NCI-H187 (cell line): Measurements from ENCODE around the gene GAD1.

Experiments used
- DNase-seq, 2 experiments: peaks; one replicate each; lab custom pipeline; 2025; lab: John Stamatoyannopoulos, UW

The GAD1 gene

DNA sequence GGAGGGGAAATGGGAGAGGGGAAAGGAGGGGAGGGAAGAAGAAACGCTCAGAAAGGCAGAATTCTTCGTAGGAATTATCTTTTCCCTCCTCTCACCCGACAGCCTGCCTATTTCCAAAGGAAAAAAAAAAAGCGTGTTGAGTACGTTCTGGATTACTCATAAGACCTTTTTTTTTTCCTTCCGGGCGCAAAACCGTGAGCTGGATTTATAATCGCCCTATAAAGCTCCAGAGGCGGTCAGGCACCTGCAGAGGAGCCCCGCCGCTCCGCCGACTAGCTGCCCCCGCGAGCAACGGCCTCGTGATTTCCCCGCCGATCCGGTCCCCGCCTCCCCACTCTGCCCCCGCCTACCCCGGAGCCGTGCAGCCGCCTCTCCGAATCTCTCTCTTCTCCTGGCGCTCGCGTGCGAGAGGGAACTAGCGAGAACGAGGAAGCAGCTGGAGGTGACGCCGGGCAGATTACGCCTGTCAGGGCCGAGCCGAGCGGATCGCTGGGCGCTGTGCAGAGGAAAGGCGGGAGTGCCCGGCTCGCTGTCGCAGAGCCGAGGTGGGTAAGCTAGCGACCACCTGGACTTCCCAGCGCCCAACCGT lies at the start of gene GAD1:
Gene GAD1 (plus strand): TSS at position 384 of the 589 bp plus-strand sequence. CDS start 1,705 bp downstream, outside the sequence.
- peak; percentile 45 to 53 for DNase-seq

DNA sequence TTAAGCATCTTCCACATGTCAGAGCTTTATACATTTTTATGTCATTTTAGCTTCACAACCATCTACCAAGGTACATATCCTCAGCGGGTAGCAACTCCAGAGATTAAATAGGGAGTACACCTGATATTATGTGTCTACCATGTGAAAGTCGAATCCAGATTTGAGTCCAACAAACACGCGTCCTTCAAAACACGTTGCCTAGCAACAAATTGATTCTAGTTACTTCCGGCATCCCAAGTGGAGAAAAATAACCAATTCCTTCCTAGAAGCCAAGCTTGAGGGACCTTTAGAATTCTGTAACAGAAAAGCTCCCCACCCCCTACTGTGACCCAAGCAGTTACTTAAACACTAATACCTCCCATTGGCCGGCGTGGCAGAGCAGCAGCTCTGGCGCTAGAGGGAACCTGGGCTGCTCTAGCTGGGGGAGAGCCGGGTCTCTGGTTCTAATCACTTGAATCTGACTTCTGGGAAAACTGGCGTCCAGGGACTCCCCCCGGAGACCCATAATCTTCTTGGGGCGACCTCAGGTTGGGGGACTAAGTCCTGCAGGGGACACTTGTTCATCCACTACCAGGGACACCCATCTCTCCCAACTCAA lies 46.6 kb upstream of the GAD1 start, which contains the start of gene ERICH2:
Gene ERICH2 (plus strand): TSS at position 371 of the 598 bp plus-strand sequence. CDS start 304 bp downstream, outside the sequence.
- peak in 1 of 2 experiments; percentile 31 for DNase-seq

DNA sequence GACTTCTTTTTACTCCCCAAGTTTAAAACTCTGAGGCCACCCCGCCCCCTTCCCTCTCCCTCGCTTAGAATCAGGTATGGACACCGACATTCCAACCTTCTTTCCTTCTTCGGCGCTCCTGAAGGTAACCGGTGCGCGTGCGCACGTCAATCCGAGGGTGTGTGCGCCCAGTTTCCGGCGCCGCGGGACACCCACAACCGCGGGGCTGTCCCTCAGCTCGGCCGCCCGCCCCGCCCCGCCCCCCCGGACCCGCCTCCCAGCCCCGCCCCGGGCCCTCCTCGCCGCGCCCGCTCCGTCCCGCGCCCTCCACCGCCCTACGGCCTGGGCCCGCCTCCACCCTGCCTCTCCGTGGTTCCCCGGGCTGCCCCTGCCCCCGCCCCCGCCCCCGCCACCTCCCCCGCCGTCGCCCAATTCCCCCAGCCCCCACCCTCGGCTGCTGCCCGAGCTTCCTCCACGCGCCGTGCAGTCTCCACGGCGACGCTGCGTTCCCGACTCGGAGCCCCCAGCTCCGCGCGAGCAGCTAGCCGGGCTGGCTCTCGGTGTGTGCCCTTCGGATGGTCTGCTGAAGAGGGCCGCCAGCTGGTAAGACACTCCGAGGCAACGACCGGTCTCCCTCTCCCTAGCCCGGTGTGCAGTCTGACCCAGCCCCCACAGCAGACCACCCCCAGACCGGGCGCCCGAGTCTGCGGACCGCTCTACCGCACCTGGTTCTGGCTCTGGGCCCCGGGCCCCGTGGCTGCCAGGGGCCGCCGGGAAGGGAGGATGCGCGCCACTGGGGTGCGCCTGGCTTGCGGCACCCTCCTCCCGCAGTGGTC lies 45.9 kb upstream of the GAD1 start:
- peak; percentile 12 to 64 for DNase-seq

DNA sequence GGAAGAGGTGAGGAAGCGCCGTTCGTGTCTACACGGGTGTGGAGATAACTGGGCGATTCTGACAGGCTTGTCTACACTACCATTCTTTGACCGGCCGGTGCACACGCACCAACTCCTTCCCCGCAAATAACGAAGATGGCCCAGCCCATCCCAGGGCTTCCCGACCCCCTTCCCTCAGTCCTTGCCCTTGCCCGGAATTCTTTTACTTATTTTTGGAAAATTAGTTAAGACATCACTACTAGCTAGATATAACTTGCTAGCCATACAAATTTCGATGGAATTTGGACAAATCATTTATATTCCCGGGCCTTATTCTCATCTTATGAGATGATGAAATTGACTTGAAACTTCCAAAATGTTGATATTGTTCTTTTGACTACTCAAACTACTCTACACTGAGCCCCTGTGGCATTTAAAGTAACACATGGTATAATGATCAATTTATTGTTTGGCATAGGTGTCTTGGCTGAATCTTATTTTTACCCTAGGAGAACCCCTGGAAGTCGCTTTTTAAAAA lies 45.2 kb upstream of the GAD1 start:
- DNase-seq, result no peak

DNA sequence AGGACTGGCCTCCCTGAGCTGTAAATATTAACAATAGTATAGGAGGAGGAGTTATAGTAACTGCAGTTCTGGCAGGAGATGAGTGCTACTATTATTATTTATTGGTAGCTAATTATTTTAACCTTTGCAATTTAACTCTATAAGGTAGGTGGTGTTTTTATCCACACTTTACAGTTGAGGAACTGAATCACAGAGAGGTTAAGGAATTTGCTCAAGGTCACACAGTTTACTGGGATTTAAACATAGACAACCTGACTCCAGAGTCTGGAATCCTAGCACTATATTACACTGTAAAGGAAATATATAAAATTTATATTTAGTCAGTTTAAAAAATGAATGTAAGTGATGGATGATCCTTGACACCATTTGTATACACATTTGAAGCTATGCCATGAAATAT lies 44.4 kb upstream of the GAD1 start:
- DNase-seq, result no peak

DNA sequence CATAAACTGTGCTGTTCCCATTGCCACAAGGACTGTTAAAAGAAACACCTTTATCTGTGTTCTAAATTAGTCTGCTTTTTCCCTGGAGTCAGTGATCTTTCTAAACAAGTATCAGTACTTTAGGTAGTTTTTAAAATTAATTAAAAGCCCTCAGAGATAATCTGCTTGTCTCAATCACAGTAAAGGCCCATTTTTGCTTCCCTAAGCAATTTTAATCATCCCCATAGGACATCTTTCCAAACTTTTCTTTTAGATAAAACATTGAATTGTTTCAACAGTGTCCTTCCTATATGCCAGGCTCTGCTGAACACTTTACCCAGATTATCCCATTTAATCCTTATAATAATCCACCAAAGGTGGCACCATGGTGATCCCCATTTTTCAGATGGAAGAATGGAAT lies 42.6 kb upstream of the GAD1 start:
- DNase-seq, result no peak

DNA sequence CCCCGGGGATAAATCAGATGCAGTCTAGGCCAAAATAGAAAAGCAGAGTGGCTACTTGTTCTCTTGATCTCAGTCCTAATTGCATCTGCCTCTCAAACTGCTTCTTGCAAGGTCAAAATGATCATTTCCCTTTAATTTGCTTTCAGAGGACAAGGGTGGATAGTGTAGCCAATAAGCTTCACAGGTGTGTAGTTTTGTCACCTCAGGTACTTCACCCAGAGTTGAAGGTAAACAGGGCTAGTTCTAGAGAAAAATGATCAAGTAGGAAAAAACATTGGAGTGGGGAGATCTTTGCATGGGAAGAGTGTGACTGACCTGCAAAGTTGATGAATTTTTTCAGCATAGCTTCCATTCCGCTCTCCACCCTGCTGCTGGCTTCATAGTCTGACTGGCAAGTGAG lies 37.8 kb upstream of the GAD1 start:
- DNase-seq, result no peak

DNA sequence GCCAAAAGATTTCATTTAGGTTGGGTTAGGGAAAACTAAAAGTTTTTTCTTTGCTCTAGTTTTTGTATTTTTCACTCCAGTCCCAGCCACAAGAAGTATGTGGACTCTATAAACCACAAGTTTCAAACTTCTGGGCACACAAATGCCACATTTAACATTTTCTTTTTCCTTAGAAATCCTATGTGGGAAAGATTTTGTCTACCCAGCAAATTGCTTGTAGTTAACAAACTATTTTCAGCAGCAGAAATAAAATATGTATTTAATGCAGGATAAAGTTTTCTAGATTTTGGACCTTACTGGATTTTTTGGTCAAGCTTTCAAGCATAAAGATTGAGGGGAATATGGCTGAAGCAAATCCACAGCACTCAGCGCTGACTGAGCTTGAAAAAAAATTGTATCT lies 37.4 kb upstream of the GAD1 start:
- DNase-seq, result no peak

DNA sequence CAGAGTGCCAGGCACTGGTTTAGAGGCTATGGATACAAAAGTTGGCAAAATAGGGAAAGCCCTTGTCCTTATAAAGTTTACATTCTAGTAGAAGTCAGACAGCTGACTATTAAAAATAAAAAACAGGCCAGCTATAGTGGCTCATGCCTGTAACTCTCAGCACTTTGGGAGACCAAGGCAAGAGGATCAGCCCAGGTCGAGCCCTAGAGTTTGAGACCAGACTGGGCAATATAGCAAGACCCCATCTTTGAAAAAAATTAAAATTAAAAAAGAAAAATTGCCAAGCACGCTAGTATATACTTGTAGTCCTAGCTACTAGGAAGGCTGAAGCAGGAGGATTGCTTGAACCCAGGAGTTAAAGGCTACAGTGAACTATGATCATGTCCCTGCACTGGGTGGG lies 34.0 kb upstream of the GAD1 start:
- DNase-seq, result no peak

DNA sequence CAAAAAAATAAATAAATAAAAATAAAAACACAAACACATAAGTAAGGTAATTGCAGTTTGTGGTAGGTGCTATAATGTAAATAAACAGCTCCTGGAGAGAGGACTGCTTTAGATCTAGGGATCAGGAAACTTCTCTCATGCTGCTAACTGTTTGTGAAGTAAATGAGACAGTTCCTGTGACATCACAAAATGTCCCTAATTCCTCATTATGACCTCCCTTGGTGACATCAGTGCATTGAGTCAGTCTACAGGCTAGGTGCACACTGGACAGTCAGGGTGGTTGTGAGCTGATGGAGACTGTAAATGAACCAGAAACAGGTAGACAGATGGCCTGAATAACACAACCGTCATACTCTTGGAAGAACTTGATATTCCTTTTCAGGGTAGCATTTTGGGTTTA lies 33.1 kb upstream of the GAD1 start:
- DNase-seq, result no peak

DNA sequence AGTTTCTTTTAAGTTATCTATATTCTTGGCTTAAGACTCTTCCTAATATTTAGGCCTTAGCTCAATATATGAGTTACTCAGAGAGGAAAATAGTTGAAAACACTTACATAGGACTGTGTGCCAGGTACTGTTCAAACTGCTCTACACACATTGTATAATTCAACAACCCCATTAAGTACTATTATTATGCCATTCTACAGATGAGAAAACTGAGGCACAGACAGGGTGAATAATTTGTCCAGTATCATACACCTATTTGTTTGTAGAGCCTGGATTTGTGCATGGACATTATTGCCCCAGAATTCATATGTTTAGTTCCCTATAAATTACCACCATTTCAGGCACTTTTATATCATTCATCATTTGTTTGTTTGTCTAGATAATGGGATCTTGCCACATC lies 17.7 kb upstream of the GAD1 start:
- DNase-seq, result no peak

DNA sequence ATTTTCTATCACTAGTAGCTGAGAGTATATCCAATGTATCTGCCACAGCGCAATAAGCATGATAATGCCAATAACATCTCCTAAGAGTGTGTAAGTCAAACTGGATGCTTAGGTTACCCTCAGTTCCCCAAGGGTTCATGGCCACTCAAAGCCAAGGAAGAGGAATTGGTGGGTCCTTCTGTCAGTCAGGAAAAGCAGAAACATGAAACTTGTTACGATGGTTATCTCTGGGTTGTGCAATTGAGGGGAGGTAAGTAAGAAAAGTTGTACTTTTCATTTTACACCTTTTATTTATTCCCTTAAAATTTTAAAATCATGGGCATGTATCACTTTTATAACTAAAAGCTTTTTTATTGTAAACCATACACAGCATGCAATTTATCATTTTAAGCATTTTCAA lies 10.1 kb upstream of the GAD1 start:
- no peak for DNase-seq

DNA sequence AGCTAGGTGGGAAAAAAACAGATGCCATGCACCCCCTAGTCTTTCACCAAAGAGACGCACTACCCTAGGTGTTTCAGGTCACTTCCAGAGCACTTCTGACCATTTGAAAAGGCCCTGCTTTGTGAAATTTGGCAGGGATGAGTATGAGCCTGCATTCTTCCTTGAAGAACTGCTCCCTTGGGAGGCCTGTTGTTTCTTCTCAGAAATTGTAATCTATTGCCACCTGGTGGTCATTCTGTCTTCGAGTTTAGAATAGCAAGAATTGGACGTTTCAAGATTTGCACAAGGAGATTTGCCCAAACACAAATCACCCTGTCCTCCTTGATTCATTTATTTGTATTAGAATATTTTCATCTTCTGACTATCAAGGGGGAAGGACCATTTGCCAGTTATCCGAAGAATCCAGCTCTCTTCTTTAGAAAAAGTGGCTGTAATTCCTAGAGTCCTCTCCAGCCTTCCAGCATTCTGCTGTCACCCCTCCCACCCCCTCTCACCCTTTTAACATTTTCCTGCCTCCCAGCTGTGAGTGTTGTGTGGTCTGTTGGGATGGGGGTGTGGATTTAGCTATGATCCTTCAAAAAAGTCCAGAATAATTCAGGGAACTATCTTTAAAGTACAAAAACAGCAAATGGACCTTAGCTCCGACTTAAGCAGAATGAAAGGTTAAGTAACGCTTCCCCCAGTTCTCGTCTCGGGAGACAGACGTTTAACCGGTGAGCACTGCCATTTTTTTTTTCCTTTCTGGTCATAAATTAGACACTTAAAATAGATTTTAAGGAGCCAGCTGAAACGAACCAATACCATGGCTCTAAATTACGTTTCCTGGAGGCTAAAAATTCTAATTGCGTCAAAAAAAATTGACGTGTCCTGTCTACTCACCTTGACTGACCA lies 3.7 kb upstream of the GAD1 start:
- DNase-seq, result peak; percentile 7 to 73

DNA sequence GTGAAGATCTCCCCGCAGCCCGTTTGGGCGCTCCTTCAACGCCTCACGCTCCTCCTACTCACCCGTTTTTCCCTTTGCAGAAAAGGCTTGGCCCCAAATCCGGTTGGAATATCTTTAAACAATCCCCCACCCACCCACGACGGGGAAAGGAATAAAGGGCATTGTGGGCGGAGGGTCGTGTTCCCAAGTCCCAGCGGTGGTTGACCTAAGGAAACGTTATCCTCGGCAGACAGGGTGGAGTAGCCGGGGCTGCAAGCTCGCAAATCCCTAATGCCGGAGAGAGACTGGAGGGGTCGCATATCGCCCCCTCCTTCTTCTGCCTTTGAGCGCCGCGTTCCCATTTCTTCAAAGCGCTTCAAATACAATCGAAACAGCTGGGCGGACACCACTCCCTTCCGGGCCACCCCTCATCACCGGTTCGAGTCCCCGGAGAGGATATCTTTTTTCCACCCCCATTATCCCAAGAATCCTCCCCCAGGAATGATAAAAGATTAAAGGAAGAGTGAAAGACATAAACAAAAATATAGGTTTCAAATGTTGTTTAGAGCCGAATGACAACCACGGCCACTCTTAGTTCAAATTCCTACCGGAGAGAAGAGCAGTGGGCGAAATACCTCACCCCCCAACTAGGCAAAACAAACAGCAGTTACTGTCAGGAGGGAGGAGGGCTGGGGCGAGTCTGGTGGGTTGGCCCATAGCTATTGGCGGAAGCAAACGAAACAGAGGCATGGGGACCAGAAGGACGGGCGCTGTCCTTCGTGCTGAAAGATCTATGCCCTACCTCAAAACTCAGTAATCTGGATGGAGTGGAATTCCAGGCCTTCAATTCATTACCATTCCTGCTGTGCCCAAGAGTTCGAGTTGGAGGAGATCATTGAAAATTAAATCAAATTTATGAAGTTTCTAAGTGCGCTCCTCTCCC lies 2.8 kb upstream of the GAD1 start:
- DNase-seq, result no peak

DNA sequence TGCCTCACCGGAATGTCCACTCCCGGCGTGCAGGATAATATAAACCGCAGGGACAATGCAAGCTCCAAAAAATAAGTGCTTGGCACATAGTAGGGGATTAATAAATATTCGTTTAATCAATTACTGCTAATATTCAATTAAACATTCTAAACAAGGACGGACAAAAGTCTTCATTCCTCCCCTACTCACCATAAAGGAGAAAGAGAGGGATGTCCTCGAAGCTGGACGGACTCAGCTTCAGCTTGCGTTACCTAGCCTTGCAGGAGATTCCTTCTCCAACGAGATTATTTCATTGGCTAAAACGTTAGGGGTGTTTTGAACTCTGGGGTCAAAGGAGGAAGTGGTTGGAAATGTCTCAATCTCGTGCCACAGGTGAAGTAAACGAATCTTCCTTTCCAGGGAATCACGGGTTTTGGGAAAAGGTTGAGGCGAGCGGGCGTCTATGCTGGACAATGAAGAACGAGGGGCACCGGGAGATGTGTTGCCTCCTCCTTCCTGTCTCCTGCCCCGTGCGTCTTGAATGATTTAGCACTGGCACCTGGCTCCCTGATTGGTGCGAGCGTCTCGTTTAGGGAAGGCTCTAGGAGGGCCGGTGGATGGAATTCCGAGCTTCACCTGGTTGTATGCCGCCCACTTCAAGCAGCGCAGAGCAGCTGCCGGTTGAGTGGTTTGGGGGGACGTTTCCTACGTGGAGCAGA lies 2.0 kb upstream of the GAD1 start:
- DNase-seq, result no peak

DNA sequence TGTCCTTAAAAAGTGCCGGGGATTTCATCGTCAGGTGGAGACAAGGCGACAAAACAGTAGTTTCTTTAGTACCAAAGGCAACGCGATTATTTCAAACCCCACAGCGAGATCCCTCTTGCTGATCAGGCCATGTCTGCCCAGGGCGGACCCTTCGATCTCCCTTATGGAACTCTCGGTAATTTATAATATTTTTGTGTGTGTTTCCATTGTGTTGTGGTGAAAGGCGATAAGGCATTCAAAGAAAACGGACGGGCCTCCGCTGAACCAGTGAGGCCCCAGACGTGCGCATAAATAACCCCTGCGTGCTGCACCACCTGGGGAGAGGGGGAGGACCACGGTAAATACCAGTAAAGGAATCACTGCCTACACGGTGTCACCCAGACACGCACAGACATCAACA lies 1.4 kb upstream of the GAD1 start:
- DNase-seq, result no peak

DNA sequence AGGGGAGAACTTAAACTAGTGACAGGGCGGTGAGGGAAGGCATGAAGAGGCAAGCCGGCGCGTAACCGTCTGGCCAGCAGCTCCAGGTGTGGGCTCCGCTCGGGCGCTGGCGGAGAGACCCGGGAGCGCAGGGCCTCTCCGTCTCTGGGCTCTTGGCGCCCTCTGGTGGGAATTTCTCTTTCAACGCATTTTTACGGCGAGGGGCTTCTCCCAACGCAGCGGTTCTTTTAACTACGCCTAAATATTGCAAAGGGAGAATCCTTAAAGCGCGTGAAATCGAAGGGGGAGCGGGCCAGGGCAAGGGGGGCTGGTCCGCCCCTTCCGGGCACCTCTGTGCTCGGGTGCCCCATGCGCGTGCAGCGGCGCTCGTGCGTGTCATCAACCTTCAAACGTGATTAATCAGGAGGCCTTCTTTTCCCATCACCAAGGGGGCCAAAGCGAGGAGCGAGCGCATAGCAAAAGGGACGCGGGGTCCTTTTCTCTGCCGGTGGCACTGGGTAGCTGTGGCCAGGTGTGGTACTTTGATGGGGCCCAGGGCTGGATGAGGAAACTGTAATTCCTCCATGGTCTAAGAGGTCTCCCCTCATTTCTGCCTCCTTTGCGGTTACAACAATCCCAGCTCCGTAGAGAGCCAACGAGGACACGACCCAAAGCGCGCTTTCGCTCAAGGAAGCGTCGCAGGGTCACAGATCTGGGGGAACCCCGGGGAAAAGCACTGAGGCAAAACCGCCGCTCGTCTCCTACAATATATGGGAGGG lies 762 bp upstream of the GAD1 start:
- peak; percentile 37 to 47 for DNase-seq

DNA sequence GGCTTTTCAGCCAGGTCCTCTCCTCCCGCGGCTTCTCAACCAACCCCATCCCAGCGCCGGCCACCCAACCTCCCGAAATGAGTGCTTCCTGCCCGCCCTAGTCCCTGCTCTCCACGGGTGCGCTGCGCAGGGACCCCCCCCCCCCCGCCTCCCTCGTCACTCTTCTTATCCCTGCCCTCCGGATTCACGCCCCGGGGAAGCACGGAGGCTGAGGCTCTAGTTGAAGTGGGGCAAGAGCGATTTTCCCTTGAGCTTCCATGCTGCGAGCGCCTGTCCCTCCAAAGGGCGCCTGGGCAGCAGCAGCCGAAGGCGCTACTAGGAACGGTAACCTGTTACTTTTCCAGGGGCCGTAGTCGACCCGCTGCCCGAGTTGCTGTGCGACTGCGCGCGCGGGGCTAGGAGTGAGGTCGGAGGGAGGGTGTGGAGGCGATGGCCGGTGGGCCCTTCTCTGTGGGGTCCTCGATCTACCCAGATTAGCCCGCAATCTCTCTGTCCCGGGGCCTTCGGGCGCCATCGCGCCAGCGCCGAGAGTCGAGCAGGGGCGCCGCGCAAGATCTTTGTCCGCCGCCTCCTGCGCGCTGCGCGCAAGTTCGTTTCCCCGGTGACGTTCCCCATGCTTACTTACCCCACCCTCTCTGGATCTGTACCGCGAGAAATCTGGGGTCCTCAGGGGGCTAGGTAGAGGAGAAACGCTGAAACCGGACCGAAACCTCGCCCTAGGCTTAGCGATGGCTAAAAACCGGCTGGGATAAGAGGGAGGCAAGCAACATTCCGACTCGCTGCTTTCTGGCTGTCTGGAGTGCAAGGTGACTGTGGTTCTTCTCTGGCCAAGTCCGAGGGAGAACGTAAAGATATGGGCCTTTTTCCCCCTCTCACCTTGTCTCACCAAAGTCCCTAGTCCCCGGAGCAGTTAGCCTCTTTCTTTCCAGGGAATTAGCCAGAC lies 677 bp downstream of the GAD1 start:
- DNase-seq, result peak in 1 of 2 experiments; percentile 45
